Measurements from ENCODE around the gene JAM2.

Gene JAM2

DNA sequence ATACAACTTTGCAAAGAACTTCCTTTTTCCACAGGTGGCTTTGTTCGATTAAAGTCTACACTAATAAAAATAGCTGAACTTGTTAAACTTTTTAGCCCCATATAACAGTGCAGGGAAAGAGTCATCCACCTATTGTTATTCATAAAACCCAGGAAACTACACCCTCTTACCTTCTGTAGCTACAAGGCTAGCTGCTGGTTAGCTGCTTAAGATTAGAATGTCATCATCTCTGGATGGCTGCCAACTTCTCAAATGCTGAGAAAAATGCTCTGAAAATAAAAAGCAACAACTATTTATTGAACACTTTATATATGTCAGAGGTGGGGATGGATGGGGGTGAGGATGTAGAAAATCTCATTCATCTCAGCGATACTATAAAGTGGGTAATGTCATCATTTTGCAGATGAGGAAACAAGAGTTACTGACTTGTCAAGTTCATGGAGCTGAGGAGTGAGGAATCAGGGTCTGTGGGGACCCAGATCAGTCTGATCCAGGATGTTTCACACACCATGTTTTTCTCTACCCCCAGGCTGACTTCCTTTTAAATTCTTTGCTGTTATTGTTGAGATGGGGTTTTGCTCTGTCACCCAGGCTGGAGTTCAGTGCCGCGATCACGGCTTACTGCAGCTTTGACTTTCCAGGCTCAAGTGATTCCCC lies 78.6 kb downstream of the JAM2 start:
- DNase-seq (ENCODE audit: low read depth): no peak

DNA sequence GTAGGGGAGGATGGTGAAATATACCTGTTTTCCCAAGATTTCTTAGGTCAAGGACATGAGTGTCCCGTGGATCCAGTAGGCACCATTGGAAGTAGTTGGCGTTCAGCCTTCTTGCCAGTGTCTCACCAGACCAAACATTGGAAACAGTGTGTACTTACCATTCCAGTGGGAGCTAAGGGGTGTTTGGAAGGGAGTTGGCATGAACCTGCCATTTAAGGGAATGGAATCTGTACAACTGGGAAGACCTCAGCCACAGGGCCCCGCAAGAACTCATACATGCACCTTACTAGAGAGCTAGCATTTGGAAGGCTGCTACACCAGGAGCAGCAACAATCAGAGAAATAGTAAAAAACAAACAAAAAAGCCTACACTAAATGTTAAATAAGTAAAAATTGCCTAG lies 82.9 kb downstream of the JAM2 start:
- no peak for DNase-seq (ENCODE audit: low read depth)

DNA sequence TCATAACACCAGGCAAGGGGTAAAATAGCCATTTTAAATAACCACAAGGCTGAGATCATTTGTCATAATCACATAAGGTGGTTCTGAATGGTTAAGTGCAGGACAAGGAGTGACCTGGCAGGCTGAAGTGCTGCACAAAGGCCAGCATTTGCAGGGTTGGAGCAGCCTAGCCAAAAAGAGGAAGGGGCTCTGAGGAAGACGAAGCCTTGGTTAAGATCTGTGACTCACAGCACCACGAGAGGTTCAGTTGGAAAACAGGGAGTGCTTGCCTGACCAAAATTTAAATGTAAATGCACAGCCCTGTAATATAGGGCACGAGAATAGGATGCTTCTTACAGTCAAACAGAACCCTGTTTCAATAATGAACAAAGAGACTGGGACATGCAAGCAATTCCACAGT lies 83.6 kb downstream of the JAM2 start:
- no peak for DNase-seq (ENCODE audit: low read depth)

DNA sequence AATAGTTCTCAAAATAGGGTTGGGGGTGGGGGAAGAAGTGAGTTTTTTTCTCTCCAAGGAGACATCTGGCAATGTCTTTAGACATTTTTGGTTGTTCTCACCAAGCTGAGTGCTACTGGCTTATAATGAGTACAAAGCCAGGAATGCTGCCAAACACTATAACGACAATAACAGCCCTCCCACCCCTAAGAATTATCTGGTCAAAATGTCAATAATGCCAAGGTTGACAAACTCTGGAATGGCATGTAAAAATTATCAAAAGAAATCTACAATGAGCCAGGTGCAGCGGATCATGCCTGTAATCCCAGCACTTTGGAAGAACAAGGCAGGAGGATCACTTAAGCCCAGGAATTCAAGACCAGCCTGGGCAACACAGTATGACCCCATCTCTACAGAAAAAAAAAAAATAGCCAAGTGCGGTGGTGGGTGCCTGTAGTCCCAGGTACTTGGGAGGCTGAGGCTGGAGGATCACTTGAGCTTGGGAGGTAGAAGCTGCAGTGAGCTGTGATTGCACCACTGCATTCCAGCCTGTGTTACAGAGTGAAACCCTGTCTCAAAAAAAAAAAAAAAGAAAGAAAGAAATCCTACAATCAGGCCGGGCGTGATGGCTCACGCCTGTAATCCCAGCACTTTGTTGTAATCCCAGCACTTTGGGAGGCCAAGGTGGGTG lies 93.2 kb downstream of the JAM2 start:
- DNase-seq (ENCODE audit: low read depth): no peak

DNA sequence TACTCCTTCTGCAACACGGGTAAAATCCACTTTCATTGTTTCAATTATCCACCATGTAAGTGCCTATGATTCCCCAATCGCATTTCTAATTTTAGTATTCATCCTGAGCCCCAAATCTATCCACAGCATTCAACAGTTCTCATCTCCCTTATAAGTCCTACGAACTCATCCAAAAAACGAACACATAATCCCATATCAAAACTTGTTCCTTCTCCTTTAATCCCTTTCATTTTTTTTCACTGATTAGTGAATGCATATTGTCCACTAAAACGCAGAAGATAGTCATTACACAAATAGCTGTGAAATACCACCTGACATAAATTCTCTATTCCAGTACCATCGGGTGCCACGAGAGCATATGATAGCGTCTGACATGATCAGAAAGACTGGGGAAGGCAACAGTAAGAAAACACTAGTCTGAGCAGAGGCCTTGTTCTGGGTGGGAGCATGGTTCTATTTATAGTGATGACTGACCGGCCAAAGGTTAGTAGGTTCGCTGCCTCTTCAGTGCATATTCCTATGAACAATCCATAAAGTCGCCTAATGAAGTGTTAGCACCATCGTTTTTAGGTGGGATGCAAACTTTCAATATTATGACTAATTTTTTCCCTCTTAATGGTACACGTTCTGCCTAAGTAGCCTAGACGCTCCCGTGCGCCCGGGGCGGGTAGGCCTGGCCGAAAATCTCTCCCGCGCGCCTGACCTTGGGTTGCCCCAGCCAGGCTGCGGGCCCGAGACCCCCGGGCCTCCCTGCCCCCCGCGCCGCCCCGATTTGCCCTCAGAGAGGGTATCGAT lies 95.0 kb downstream of the JAM2 start:
- no peak for DNase-seq (ENCODE audit: low read depth)

DNA sequence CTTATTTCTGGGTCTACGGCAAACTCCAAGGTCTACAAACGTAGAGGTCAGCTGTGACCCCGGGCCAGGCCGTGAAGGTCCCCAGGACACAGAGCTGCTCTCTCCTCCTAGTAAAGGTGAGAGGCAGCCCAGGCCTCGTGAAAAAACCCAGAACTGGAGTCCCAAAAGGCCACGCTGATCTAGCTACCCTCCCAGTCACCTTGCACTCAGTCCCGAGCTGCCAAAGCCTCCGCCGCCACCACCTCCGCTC lies 95.5 kb downstream of the JAM2 start:
- no peak for DNase-seq (ENCODE audit: low read depth)

DNA sequence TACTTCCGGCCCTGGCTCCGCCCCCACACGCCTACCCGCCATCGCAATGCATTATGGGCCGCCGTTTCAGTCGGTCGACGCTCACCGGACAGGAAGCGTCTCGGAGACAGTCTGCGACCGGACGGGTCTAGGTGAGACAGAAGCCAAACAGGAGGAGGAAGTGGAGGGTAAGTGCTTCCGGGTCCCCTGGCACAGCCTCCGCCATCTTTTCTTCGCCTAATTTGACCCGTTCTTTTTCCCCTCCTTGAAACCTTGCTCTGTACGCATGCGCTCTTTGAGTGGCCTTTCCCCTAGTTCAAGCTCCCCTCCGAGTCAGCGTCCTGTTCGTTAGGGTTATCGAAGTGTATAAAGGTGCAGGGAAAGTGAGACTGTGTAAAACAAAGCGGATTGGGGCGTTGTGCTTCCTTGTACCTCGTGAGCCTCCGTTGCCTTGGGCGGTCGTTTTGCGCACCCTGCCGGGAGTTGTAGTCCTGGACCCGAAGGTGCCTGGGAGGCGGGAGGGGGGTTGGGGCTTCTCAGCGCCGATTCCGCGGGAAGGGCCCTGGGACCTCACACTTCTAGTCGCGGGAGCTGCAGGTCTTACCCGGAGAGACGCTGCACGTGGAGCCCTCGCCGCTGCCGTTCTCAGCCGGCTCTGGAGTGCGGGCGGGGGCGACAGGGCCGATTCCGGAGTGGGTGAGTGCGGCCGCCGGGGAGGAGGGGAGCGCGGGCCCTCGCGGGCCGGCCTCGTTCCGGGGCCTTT lies 96.0 kb downstream of the JAM2 start, which contains the start of the genes ATP5PF and GABPA:
Gene ATP5PF, minus strand, starts transcription at position 1 of the 742 bp plus-strand sequence. CDS start 5,110 bp downstream, outside the sequence.
Gene GABPA, plus strand, starts transcription at position 69 of the 742 bp plus-strand sequence. CDS start 6,627 bp downstream, outside the sequence.
- peak; percentile 98 for DNase-seq (ENCODE audit: low read depth)

DNA sequence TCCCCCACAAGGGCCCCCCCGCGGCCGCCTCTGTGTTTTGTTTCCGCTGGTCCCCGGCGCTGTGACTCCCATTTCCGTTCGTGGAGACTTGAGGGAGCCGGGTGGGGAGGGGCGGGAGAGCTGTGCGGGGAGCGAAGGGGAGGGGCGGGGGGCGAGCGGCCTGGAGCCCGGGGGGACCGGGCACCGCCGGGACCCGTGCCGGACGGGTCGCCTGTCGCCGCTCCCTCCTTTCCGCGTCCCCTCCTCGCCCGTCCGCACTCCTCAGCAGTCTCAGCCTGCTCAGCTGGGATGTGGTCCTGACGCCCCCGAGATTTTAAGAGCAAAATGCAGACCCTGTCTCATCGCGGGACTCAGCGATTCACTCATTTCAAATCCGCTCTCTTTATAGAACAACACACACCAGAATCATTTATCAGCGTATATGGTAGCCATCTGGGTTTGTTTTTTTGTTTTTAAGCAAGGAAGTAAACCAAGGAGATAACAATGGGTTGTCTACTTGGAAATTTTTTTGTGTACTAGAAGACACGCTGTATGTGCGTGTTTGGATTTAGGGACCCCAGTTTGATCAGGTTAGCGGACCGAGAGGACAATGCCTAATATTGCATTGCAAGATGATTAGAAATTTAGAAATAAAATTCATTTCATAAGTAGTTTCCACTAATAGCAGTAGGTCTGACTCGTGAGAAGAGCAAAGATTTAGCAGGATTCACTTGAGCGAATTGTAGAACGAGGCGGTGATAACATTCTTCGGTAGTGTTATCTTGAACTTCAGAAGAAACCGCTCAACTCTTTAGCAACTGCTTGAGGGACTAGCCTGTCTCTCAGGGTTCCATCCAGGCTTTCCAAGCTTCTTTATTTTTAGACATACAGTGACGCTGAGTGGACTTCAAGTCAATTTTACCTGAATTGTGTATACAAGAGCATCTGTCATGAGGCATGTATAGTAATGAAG lies 96.9 kb downstream of the JAM2 start:
- peak; percentile 37 for DNase-seq (ENCODE audit: low read depth)

DNA sequence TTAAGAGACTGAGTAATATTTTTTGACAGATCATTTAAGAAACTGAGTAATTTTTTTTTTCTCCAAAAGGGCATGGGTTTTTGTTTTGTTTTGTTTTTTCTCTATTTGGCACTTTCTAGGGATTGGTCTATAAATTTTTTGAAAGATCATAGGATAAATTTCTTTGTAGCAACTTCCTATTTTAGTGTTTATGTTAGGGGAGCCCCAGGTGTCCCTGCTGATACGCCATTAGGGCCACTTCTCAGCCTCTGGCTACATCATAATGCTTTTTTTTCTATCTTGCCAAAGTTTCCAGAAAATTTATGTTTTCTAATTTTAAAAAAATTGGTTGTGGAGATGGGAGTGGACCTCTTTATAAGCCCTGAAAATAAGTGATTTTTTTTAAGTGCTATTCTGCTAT lies 98.4 kb downstream of the JAM2 start:
- no peak for DNase-seq (ENCODE audit: low read depth)

DNA sequence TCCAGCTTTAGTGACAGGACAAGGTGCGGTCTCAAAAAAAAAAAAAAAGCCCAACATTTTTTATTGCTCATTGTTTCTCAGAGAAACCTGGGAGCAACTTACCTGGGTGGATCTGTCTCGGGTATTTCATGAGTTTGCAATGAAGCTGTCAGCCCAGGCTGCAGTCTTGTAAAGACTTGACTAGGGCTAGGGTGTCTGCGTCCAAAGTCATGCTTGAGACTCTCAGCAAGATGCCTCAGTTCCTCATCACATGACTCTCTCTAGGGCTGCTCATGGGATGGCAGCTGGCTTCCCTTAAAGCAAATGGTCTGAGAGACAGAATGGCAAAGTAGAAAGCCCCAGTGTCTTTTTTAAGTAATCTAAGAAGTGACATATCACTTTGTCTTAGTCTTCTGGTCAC lies 103.8 kb downstream of the JAM2 start:
- no peak for DNase-seq (ENCODE audit: low read depth)

DNA sequence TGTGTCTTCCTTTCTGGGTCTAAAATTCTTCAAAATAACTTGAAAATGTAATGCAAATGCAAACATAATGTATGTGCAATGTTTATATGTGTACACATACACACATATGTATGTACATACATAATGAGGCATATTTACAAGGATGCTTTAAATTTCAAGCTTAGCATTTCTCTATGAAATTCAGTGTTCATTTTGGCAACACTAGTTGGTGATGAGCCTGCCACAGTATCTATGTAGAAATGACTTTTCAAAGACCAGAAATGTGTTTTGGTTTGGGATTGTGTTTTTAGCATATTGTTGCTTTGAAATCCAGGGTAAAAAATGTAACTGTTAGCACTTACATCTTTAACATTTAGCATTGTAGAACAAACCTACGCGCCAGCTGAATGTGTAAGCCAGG lies 105.8 kb downstream of the JAM2 start:
- no peak for DNase-seq (ENCODE audit: low read depth)

DNA sequence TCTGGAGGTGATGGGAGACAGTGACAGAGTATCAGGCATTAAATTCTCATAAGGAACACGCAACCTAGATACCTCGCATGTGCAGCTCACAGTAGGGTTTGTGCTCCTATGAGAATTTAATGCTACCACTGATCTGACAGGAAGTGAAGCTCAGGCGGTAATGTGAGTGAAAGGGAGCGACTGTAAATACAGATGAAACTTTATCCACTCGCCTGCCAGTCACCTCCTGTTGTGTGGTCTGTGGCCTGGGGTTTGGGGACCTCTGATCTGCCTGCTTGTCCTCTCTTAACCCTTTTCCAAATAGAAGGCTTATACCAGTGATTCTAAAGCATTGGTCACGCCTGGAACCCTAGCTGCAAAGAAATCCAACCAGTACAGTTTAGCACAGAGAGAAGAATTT lies 111.0 kb downstream of the JAM2 start:
- no peak for DNase-seq (ENCODE audit: low read depth)

DNA sequence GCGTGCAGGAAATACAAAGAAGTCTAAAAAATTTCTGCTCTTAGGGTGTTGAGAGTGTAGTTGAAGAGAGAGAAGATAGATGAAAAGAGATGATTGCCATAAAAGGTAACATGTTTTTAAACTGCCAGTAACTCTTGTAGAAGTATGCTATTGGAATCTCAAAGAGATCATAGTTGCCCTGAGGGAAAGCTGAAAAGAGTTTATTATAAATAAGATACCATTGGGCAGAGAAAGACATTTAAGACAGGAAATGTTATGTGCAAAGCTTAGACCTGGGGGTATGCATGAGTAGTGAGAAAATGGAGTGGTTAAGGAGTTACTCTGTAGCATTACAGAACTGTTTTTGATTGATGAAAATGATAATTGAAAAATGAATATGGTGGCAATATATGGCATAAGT lies 113.4 kb downstream of the JAM2 start:
- DNase-seq (ENCODE audit: low read depth): no peak

DNA sequence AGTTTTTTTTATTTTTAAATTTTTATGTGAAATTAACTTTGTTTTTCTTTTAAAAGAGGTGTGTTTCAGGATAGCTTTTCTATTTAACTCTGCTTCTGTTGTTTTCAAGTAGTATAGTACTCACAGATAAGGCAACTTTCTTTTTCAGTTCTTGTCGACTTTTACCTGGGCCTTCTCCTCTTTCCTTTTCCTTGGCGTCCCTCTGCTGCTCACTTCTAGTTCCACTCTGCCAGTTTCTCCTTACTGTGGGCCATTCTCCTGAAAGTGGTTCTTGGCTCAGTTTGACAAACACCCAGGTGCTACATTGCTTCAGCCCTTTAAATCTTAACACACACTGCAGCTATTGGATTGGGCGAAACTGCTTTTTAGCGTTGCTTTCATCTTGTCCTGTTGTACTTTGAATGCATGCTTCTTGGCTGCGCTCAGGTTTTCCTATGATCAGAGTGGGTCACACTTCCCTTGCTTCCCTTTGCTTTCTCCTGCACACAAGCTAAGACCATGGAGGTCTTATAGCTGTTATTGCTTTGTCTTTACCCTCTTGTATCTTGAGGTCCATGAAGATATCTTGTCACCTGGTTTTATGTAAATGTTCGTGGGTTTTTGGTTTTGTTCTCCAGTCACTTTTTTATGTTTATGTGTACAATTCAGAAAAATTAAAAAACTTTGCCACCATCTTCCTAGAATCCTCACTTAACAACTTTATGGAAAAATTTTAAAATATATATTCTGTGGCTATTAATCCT lies 117.3 kb downstream of the JAM2 start:
- DNase-seq (ENCODE audit: low read depth): no peak

DNA sequence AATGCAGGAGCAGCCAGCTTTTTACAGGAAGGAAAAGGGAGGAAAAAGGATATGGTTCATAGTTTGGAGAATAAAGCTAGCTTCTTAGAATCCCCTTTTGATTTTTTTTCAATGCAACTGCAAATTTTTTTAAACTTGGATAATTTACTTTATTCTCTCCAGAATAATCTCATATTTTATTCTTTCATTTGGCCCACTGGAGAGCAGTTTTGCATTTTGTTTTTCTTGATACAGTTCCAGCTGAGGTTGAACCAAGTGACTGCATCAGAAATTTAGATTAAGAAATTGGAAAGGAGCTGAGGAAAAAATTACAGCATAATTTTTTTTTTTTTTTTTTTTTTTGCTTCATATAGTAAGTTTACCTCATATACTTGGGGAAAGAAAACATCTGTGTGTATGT lies 118.5 kb downstream of the JAM2 start:
- DNase-seq (ENCODE audit: low read depth): no peak

DNA sequence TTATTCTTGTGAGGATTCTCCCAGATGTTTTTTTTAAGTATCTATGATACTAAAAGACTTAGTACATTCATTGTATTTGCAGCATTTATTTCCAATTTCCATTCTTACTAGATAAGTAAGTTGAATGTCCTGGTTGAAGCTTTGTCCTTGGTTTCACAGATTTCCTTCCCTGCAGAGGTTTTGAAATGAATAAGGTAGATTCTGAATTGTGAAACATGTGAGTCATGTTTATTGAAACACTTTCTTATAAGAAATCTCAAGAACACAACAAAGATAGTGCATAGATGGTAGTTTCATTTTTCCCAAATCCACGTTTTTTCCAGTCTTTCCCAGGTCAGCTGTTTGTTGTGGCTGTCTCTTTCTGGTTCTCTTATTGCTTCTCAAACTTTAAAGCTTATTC lies 120.5 kb downstream of the JAM2 start:
- DNase-seq (ENCODE audit: low read depth): no peak

DNA sequence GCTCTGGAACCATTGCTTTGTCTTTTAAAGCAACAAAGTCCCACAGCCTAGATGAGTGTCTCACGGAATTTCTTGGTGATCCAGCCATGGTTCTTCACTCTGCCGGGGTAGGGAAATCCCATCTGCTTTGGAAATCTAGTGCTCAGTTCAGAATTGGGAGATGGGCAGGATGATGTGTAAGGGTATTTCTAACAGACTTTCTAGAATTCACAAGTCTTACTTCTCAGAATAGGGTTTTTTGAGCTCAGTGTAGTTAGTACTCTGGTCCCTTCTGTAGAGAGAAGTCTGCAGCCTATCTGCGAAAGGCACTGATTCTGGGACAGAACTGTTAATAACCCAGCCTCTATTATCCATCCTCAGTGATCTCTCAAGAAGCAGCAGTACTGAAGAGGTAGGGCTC lies 121.0 kb downstream of the JAM2 start:
- DNase-seq (ENCODE audit: low read depth): no peak

DNA sequence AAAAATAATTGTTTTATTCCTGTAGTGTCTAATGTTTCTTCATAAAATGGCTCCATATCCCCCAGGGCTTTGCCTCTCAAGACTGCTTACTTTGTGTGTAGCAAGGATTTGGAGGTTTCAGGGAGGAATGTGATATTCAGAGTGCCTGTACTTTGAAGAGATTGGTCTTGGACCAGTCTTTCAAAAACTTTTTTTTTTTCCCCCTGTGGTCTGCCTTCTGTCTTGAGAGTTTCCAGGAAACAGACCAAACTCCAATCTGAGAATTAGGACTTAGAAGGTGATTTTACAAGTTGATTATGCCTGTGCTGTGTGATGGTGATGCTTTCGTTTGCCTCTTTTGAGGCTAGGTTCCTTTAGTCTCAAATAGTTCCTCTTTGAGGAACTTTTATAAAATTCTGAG lies 121.6 kb downstream of the JAM2 start:
- DNase-seq (ENCODE audit: low read depth): no peak

DNA sequence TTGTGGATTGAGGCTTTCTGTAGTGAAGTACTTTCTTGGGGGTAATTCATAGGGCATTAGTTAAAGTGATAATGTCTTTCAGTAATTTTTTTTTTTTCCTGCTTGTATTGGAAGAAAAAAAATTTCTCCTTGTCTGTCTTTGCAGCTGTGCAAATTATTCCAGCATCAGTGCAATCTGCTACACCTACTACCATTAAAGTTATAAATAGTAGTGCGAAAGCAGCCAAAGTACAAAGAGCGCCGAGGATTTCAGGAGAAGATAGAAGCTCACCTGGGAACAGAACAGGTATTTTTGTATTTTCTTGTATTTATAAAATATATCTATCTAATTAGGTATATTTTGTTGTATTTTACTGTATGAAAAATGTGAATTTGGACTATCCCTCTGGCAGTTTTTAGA lies 125.0 kb downstream of the JAM2 start:
- DNase-seq (ENCODE audit: low read depth): no peak

Data from stimulated activated CD8-positive, alpha-beta memory T cell treated with anti-CD3 and anti-CD28 coated beads, Interleukin-15, amount 100 ng/mL, for 1 hour (primary cell).